ENCODE data around the gene CSRP3.

GRCh38 chr11:19164881-19165280, 36.9 kb downstream of the CSRP3 start:
- no peak for TF ChIP-seq YY1 (IDR thresholded peaks at IDR 0.05; ENCODE audit: insufficient read depth, insufficient read length)
- TF ChIP-seq ZNF274 (IDR thresholded peaks at IDR 0.05; ENCODE audit: low read depth, low read length), result no peak
